ENCODE measurements around the gene POLDIP2.
"Not testable (repeated sequence)": the region's sequence is repeated elsewhere in the genome, so short reads cannot be mapped to it uniquely, and the experiment has no call there.

The POLDIP2 gene

DNA sequence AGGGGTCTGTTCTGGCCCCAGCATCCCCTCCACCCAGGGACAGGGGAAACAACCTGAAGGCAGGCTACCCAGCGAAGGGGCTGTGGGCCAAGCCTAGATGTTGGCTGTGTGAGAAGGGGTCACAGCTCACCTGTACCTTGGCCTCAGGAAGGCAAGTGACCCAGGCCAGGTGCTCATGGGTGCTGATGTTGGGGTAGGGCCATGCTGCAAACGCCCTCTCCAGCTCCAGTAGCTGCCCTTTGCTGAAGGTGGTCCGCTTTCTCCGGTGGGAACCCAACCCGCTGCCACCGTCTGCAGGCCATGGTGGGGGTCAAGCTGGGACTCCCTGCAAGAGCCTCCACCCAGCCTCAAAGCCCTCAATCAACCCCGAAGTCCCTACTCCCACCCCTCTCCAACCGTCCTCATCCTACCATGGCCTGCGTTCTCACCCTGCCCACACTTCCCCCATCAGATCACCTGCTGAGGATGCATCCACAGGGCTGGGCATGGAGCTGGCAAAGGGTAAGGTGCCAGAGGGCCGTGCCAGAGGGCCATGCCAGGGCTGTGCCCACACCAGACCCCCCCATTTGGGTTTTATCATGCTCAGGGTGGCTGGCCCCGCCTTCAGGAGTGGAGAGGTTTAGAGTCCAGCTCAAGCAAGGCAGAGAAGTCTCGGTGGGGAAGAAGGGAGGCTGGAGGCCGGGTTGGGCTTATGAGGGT is 7.5 kb upstream of the POLDIP2 start, which contains the start of gene SEBOX:
Gene SEBOX (minus strand): TSS at position 535 of the 699 bp plus-strand sequence. CDS start 48 bp downstream, at position 487.
- no peak for DNase-seq

DNA sequence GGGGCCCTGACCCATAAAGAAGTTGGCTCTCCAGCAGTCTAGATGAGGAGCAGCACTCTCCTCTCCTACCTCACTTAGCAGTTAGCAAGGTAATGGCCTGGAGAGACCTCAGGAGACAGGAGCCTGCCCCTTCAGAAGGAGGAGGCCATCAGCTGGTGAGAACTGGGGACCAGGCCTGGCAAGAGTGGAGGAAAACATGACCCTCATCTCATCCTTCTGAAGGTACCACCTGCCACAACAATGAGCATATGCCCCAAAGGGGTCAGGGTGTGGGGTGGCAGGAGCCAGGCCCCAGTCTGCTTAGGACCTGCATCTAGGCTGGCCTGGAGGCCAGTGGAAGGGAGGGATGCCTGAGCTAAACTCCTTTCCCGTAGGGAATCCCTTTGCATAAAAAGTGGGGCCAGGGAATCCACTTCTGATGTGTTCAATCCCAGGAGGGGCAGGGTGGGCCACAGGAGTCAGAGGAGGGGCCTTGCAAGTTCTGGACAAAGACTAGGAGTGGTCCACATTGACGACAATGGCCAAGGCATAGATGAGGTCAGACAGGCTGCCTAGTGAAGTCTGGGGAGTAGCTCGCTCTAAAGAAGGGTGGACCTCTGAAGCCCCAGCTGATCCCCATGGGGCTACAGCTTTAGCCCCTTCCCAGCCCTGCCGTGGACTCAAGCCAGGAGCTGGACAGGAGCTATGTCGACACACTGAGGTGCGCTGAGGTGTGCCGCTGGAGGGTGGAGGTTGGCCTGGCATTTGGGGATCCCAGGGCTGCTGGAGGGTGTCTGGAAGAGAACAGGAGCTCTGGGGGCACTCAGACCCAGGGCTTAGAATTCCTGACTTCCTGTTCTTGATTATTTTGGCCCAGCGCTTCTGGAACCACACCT is 6.7 kb upstream of the POLDIP2 start:
- DNase-seq, result no peak

DNA sequence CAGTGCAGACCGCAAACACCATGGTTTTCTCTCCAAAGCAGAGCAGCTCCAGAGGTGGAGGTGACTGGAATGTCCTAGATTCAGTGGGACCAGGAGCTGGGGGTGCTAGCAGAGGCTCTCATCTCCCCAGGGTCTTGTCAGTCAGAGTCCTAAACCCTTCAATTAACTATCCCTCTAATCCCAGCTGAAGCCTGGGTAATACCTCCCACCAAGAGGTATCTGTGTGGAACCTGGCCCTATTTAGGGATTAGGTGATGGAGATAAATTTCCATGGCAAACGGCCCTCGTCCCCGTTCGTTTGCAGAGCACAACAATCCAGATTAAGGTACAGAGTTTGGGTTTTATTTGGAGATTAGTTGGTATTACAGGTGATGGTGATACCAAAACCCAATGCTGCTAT is 5.9 kb upstream of the POLDIP2 start:
- no peak for DNase-seq

DNA sequence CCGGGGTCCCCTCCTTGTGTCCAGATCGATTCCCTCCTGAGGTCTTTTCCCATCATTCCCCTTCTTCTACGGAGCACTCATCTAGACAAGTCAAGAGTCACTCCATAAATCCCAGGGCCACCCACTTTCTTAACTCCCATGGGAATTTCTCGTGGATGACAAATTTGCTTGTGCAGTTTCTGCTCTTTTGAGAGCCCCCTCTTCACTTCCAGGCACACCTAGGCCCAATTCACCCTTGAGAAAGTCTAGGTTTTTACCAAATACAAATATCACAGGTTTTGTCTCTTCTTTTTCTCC is 522 bp upstream of the POLDIP2 start:
- no peak for DNase-seq

DNA sequence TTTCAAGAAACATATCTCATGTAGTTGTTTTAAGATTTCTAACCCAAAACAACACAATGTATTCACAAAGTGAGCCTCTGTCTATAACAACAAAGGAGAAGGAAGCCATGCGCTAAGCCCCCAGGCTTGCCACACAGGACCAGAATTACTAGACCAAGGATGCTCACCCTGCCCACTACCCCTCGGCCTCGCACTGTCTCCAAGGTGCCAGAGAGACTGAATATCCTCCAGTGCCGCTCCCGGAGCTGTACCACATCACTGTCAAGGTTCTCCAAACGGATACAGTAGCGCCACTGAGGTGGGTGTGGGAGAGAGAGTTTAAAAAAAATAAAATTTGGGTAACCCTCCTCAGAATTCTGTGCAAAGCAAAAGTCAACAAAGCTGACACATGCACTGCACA is 7.1 kb downstream of the POLDIP2 start:
- DNase-seq, result no peak

DNA sequence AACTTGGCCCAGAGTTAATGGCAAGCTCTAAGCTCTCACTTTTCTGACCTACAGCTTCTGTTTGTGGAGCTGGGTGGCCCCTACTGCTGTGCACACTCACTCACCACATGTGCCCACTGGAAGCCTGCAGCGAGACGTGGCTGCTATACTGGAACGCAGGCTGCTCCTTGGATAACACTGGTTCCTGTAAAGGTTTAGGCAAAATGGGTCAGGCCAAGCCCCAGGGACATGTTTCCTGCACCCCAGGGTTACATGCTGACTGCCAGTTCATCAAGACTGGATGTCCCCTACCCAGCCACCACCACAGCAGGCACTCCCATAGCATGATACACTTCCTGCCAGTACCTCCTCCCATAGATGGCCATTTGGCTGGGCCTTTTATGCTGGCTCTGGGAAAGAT is 8.3 kb downstream of the POLDIP2 start:
- DNase-seq, result no peak

DNA sequence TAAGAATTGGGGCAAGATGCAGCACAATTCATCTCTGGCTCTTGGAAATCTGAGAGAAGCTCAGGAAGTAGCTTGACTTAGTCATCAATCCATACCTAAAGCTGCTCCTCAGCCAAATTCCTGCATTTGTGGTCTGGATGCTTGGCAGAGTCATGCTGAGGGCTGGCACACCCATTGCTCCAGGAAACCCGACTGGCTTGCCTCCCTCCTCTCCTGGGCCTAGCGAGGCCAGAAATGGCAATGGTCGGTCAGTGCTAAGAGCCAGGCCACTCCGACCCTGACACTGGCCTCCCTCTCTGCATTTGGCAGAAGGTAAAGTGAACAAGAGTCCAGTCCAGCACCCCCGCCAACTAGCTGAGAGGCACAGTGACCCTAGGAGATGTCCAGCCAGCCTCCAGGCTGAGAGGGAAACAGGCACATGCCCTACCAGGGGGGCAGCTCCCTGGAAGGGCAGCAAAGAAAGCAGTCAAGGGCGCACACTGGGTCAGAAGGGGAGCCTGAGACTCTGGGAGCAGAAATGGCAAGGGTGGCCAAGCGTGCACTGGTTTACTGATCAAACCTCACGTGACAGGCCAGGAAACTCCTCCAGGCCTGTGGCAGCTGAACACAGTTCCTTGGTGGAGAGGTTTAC is 10.0 kb downstream of the POLDIP2 start:
- no peak for DNase-seq

DNA sequence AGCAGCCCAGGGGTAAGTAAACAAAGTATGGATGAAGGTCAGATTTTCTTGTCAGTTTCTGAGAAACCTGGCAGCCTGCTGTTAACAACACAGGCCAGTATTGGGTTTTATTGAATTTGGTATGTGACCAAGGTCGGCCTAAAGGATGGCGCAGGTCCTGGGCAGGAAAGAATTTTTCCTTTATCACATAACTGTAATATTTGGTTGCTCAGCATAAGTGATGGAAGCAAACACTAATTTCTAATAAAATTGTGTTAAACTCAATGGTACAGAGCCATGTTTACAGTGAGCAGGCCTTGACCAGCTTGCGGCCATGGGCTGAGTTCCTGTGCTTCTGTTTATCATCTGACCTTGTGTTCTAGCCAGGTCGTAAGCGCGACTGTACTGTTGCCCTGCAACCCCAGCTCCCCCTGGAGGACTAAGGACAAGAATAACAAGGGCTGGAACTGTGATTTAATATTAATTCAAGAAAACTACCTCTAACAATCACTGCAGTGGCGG is 10.5 kb downstream of the POLDIP2 start:
- DNase-seq, result no peak

DNA sequence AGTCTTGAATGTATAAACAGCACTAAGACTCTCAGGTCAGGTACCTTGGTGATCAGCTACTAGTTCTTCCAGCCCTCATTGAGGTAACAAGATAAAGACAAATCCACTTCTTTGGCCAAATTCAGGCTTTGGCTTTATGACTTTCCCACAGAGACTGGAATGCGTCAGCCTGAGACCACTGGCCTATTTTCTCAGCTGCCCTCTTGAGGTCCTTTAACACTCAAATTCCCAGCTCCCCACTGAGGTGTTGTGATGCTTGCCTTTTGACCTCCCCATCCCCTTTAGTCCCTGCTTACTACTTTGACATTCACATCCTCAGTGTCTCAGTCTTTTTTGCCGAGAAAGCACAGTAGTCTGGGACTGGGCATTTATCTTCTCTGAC is 11.1 kb downstream of the POLDIP2 start:
- no peak for DNase-seq

DNA sequence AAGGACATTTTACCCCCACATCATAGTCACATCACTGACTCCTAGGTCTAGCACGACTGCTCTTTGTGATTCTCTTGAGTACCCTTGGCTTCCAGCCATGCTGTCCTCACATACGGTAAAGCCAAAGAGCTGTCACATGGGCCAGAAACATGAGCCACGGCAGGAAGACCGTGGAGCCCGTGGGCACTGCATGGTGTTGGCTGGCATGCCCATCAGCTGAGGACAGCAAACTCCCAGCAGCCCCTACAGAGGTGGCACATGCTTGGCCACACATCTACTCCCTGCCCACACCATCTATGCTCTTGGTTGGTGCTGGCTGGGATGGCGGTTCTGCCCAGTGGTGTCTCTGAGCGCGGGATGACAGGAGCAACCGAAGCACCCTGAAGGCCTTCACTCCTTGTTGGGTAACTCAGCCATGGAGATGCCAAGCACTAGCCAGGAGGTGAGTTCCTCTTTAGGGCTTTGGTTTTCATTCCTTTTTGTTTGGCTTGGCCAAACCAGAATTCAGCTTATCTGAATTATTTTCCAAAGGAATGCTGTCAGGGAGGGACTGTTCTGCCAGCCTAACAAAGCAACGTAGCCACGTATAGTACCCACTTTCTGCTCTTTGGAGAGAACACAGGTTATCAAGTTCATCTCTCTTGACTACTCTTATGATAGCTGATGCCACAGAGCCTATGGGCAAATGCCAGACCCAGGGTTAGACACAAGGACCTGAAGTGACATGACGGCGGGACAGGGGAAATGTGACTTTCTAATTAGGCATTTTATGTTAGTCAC is 11.7 kb downstream of the POLDIP2 start:
- DNase-seq, result no peak

DNA sequence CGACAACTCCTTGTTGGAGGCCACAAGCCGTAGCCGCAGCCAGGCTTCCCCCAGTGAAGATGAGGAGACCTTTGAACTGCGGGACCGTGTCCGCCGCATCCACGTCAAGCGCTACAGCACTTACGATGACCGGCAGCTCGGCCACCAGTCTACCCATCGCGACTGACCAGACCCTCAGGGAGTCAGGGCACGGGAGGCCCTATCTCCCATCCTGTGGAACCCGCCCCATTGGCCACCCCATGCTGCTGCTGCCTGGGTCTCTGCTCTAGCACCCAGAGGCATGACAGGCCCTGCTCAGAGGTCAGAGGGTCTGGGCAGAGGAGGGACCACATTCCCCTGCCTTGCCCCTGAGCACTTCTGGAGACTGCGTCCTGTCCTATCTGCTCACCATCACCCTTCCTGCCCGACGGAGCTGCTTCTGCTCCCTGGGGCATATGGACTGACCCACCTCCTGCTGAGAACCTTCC is 12.9 kb downstream of the POLDIP2 start:
- DNase-seq, result no peak

DNA sequence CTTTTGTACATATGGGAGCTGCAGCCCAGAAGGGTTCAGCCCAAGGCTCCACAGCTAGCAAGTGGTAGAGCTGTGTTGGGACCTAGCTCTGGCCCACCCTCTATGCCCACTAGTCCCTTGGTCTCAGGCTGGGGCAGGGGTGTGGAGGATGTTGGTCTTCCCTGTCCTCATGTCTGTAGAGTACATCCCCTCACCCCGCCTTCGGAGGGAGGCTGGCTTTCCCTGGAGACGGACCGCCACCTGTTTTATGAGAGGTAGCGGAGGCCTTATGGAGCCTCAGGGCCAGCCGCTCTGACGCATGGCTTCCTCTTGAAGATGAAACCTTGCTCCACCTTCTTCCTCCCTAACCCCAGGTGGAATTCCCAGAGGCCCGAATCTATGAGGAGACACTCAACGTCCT is 13.3 kb downstream of the POLDIP2 start:
- DNase-seq, result no peak

DNA sequence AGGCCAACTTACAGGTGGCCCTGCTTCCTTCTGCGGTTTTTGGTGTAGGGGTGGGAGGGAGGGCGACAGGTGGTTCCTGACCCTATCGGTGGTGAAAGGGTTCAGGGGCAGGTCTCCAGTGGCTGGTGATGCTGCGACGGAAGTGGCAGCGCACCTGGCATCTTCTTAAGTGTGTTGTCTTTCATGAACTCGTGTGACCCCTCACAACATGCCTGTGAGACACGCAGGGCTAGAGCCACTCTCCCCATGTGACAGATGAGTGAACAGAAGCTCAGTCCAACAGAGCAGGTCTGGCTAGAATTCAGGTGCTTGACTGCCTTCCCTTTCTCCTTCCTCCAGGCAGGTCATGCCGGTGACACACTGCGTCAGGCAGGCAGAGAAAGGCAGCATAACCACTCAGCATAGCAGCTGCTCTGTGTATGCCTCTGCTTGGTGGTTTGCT is 13.8 kb downstream of the POLDIP2 start:
- no peak for DNase-seq

DNA sequence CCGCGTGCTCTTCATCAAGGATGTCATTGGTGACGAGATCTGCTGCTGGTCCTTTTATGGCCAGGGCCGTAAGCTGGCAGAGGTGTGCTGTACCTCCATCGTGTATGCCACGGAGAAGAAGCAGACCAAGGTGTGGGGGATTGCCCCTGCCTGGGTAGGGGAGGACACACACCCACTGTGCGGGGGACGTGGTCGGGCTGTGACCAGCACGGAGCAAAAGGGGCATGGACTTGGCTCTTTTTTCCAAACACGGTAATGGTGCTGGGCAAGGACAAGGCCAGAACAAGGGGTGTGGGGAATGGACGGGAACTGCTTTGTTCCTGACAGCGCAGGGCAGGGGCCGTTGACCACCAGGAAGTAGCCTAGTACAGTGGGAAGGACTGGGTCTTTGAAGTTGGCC is 15.0 kb downstream of the POLDIP2 start:
- no peak for DNase-seq

DNA sequence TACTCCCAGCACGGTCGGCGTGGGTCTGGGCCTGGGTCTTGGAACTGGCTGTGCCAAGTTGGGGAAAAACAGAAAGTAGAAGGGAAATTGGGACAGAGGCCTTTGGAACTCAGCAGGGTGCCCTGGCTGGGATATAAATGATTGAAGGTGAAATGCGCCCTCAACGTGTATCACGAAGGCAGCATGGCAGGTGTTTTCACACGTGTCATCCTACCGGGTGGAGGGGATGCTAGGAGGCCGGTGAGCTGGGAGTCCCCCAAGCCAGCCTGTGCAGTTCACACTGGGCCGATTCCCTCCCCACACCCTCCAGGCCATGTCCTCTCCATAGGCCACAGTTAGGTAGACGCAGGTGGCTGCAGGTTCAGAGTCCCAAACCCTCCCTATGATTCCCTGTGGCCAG is 15.8 kb downstream of the POLDIP2 start:
- DNase-seq, result no peak

DNA sequence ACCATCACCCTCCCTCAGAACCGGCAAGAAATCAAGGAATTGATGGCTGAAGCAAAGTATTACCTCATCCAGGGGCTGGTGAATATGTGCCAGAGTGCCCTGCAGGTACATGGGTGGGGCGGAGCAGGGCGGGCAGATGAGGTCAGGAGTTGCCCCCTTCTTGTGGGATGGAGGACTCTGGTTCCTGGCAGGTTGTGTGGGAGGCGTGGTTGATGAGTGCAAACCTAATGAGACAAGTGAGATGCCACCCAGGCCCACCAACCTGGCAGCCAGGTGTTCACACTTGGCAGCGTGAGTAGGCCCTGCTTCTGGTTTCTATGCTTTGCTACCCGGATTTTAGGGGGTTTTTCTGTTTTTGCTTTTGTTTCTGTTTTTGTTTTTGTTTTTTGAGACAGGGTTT is 17.0 kb downstream of the POLDIP2 start:
- DNase-seq, result no peak

DNA sequence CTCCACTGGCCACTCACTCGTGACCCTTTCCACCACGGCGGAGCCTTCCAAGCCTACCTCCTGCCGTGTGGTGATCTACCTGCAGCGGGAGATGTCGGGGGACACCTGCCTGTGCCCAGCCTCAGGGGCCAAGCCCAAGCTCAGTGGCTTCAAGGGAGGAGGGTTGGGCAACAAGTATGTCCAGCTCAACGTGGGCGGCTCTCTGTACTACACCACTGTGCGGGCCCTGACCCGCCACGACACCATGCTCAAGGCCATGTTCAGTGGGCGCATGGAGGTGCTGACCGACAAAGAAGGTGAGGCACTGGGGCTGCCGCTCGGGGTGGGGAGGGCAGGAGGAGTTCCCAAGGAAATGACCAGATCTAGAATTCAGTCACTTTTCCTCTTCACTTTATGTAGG is 17.9 kb downstream of the POLDIP2 start:
- DNase-seq, result no peak

DNA sequence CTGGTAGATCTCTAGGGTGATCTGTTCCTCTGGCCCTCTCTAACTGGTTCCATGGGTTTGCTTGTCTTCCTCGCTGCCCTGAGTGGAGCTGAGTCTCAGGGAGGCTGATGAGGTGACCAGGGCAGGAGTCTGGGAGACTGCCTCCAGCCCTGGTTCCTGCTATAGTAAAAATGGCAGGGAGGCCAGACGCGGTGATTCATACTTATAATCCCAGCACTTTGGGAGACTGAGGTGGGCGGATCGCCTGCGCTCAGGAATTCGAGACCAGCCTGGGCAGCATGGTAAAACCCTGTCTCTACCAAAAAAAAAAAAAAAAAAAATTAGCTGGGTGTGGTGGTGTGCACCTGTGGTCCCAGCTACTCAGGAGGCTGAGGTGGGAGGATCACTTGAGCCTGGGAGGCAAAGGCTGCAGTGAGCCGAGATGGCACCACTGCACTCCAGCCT is 18.5 kb downstream of the POLDIP2 start:
- DNase-seq, result not testable (repeated sequence)

DNA sequence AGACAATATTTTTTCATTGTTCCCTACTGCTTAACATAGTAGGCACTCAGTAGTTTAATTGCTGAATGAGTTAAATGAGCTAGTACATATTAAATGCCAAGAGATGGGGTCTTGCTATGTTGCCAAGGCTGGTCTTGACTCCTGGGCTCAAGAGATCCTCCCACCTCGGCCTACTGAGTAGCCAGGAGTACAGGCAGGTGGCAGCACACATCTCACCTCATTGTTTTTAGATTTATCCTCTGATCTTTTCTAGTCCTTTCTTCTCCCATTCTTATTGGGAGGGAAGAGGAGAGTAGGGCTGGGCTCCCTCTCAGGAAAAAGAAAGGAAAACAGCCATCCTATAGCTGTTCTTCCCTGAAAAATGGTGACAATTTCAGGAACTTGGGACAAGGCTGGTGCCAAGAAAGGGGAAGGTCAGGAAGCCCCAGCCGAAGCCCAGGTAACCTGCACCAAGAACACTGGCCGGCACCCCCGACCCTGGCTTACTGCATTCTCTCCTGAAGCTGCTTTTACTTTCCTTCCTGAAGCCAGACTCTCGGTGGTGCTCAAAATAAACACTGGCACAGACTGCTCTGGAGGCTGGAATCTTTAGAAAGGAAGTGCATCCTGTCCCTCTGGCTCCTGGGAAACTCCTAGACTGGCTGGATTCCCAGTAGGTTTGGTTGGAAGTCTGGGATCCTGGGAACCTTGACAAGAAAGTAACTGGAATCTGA is 19.1 kb downstream of the POLDIP2 start:
- DNase-seq, result no peak

DNA sequence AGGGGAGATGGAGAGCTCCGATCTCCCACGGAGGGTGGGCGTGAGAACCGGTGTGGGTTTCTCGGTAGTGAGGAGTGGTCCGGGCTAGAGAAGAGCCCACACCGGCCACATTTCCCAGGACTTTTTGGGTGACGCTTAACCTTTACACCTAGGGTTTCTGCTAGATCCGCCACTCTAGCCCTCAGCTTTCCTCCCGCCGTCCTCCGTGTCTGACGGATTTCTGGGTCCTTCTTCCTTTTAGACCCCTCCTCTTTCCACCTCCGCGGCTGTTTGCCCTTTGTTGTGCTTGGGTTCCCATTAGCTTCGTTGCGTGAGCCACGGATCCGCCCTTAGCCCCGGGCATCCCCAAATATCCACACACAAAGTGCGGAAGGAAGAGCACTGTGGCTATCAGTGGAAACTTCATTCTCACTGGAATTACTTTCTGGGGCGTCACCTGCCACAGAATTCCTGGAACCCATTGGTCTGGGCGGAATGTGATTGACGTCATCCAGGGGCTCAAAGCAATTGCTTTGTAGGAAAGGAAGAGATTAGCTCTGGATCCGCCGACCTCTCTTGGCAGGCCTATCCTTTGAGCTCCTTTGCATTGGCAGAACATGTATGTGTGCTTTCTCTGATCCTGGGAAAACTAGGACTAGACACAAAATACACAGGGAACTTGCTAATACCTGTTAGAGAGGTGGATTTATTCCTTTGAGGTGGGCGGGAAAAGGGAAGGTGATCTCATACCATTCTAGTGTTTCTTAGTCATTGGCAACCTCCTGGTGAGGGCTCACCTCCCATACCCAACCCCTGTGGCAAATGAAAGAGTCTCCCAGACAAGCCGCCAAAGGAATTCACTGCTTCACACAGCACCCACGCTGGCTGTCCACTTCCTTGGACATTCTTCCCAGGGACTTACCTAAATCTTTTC is 21.1 kb downstream of the POLDIP2 start:
- DNase-seq, result peak; percentile 21
